GM21515 (cell line): ENCODE results near the gene ANTXRL.
"Not testable (repeated sequence)": the region's sequence is repeated elsewhere in the genome, so short reads cannot be mapped to it uniquely, and the experiment has no call there.

Source experiments
- ATAC-seq: cut with Tn5 transposase; IDR thresholded peaks from one replicate; pipeline ENCODE4 v1.9.1; 2021; ENCODE audit not compliant: unreplicated experiment

ANTXRL gene

DNA sequence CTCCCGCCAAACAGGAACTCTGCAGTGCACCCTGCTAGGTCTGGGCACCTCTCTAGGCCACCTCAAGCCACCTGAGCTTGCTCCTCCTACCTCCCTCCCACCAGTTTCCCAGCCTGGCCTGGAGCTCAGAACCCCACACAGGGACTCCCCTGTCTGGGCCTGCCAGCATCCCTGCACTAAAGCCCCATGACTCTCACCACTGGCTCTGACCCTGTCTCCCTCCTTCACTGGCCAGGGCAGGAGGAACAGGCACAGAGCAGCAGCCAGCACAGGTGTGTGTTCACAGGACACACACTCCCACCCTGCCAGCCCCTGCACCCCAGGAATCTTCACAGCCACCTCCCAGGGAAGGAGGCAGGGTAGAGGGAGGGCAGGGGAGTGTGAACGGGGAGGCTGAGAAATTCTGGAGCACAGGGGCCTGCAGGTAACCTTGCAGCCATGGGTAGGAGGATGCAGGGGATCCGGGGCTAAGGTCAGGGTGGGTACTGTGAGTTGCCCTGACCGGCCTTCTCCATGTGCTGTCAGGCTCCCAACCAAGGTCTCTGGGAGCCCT, 13.9 kb upstream of the ANTXRL start:
- ATAC-seq = no peak

DNA sequence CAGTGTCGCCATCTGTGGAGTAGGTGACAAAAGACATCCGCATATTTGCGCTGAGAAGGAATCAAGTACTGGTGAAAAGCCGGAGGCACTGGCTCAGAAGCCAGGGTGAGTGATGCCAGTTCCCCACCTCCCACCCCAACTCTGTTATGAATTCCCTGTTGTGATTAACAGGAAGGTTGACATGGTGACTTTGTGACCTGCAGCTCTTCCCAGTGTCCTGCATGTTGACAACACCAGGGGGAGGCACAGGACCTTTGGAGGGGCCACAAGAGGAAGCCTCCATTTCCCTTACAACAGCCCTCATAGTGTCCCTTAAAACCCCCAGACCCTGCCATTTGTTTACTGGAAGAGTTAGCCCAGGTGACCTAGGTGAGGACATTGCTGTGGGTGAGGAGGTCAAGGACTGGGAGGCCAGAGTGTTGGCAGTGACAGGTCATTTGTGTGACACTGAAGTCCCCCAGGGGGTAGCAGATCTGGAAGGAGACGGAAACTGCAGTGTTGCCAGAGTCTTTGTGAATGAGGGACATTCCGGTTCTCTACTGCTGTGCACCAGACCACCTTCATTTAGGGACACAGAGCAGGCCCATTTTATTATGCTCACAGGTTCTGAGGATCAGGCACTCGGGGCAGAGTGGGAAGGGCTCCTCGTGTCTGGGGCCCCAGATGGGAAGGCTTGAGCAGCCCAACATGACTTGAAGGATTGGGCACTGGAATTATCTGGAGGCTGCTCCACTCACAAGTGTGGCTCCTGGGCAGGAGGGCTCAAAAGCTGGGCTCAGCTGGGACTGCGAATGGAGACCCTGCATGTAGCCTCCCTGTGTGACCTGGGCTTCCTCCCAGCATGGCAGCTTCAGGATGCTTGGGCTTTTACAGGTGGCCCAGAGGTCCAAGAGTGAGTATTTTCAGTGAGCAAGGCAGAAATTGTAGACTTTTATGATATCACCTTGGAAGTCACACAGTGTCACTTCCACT, 13.0 kb upstream of the ANTXRL start:
- ATAC-seq = no peak

DNA sequence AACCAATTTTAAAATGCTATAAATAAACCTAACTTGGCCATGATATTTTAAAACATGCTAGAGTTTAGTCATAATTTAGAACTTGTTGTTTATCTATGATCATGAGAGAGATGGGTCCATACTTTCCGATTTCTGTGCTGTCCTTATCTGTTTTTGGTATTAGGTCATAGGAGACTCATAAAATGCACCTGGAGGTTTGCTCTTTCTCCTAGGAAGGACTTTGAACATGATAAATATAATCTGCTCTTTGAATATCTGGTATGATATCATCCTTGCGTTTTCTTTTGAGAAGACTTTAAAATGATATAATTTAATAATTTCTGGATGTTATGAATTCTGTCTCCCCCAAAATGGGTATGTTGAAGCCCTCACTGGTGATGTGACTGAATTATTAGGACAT, 9.0 kb upstream of the ANTXRL start:
- ATAC-seq = no peak

DNA sequence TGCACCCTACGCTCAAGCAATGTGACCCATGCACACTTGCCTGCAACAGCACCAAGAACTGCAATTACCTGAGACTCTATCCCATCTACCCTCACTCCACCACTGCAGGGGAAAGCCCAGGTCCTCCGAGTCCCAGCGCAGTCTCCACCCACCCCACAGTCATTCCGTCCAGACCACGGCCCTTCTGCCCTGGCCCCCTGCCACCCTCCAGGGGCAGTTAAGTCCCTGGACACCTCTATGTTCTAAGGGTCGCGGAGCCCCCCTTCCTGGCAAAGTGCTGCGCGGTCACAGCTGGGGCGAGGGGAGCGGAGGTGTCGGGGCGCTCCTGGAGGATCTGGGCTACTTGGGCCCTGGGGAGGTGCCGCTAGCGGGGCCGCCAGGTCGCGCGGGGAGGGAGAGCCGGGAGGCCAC, 4.4 kb upstream of the ANTXRL start:
- not testable (repeated sequence) for ATAC-seq

DNA sequence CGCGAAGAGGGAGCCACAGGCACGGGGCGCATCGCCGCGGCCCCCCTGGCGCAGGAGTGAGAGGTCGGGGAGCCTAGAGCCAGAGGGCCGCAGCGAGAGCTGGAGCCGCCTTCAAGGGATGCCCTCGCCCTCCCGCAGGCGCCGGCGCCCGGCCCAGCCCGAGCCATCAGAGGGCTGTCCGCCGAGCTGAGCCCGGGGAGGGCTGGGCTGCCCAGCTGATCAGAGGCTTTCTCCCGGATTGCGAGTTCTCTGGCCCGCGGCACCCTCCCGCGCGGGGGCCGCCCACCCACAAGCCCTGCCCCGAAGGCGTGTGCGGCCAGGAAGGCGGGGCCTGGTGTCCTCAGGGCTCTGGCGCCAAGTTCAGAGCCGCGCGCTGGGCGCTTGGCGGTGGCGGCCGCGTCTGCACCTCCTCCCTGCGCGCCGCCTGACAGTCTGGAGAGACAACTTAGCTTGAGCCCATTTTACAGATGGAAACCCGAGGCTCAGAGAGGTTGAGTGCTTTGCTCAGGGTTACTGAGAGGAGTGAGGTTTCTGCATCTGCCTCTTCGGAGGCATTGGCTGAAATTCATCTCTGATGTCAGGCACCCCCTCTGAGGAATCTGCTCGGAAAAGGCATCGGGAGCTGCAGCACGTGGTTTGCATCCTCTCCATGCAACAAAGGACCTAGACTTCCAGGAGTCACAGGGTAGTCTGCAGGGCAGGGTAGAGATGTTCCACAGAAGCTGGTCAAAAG, 3.8 kb upstream of the ANTXRL start:
- ATAC-seq = no peak

DNA sequence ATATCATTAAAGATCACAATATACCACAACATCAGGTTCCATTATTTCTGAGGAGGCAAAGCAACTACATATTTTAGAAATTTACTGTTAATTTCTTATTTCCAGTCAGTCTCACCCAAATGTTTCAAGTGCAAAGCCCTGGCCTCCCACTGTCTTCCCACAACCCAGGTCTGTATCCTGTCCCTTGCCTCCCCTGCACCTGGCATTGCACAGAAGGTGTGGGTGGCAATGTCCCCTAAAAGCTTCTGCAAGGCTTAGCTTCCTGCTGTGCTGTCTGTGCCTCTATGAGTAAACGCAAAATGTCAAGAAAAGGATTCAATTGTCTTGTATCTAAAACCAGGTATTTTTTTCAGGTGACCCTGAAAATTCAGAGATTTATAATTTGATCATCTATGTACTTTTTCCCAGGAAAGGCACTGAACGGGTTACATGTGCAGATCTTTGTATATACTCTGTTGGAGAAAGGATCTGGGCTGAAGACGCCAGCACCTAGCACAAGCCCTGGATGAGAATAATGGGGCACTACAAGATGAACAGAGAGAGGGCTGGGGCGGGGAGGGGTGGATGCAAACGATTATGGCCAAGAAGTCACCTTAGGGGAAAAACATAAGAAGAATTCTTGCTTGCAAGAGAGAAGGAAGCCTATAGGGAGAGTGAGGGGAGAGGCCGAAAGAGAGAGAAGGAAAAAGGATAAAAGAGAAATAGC, 3.1 kb upstream of the ANTXRL start:
- no peak for ATAC-seq

DNA sequence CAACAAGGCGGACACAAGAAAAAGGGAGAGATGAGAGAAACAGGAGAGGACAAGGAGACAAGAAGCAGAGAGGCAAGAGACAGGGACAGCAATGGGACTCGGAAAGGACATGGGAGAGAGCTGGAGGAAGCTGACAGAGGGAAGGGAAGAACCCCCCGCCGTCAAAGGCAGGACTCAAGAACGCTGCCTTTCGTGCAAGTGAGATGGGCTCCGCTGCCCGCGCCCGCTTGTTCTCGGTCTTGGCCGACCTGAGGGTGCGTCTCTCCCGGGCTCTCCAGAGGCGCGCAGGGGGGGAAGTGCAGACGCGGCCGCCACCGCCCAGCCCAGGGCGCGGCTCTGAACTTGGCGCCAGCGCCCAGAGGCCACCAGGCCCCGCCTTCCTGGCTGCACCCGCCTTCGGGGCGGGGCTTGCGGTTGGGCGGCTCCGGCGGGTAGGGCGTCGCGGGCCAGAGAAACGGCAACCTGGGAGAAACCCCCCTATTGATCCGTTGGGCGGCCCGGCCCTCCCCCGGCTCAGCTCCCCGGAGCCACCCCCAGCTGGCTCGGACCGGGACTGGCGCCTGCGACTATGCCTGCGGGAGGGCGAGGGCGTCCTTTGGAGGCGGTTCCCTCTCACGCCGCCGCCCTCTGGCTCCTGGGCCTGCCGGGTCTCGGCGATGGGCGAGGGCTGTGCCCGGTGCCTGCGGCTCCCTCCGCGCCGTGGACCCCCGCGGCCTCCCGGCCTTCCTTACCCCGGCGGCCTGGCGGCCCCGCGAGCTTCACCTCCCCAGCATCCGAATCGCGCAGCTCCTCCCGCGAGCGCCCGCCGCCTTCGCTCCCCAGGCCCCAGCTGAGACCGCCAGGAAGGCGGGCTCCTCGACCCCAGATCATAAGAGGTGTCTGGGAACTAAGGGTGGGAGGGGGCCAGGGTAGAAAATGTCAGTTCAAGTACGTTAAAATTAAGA, 2.2 kb upstream of the ANTXRL start:
- ATAC-seq = peak; percentile 89

DNA sequence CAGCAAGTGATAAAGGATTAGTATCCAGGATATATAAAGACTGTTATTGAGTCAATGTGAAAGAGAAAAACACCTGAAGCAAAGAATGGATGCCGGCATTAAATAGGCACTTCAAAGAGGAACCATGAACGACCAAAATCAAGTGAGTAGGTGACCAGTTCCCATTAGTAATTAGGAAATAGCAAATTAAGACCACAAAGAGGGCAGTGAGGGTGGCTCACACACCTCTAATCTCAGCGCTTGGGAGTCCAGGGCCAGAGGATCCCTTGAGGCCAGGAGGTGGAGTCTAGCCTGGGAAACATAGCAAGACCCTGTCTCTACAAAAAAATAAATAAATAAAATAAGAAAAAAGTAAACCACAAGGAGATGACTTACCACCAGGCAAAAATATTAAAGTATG, 1.5 kb upstream of the ANTXRL start:
- no peak for ATAC-seq

DNA sequence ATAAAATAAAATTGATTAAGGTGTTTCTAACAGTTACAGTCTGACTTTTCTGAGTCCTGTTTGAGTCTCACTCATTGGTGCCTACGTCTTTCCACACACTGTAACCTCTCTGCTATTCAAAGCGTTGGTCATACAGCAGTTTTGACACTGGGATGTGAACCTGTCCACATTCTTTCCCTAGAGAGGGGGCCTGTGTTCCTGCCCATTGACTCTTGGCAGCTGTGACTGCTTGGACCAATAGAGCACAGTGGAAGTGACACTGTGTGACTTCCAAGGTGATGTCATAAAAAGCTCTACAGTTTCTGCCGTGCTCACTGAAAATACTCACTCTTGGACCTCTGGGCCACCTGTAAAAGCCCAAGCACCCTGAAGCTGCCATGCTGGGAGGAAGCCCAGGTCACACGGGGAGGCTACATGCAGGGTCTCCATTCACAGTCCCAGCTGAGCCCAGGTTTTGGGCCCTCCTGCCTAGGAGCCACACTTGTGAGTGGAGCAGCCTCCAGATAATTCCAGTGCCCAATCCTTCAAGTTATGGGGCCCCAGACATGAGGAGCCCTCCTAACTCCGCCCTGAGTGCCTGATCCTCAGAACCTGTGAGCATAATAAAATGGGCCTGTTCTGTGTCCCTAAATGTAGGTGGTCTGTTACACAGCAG, 704 bp upstream of the ANTXRL start:
- ATAC-seq = no peak

DNA sequence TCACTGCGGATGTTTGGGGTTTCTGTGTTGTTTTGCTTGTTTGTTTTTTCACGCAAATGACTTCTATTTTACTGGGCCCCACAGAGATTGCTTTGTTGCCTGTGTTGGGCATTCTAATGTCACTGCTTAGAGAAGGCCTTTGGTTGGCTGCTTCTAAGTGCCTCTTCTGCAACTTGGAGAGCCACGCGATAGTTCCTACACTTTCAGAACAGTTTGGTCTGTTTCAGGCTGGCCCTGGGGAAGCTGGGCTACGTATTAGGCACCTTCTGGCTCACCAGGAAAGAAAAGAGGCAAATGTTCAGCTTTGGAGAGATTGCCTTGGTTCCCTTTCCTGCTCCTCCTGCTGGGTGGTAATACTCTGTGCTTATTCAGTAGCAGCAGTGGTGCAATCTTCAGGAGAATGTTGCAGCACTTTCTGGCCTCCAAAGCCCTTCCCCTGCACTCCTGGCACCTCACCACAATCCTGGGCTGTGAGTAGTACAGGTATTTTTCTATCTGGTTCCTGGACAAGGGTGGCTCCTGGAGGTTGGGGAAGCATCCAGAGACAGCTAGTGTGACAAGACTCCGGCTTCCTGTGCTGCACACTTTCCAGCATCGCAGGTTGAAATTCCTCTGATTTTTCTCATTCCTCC, 1.2 kb downstream of the ANTXRL start:
- no peak for ATAC-seq

DNA sequence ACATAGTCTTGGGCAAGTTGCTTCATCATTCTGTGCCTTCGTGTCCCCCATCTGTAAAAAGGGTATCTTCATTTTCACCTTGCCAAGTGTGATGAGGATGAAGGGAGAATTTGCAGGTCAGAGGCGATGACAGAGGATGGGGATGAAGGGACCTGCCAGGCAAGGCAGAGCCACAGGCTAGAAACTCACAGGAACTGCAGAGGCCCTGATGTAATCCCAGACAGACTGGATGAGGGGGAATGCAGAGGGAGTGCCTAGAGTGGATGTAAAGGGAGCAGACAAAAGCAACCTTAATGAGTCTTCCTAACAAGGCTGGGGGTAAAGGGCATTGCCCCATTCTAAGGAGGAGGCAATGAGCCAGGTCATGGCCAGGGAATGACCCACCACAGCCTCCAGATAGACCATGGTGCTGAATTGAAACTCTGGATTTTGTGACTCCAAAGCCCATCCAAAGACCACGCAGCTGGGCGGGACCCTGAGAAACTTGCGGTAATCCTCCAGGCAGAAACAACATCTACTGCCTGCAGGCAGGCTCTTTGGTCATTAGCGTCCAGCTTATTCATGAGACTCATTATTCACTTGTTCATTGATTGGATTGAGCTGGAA, 1.9 kb downstream of the ANTXRL start:
- no peak for ATAC-seq

DNA sequence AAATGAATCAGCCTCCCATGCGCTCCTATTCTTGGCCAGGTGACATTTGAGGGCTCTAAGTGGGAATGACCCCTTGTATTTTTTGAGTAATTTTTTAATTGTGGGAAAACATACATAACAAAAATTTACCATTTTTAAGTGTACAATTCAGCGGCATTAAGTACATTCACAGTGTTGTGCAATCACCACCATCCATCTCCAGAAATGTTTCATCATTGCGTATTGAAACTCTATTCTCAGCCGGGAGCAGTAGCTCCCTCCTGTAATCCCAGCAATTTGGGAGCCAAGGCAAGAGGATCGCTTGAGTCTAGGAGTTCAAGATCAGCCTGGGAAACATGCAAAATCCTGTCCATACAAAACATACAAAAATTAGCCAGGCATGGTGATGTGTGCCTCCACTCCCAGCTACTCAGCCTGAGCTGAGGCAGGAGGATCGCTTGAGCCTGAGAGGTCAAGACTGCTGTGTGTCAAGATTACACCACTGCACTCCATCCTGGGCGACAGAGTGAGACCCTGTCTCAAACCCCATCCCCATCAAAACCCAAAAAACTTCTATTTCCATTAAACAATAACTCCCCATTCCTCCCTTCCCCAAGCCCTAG, 2.5 kb downstream of the ANTXRL start:
- ATAC-seq = no peak

DNA sequence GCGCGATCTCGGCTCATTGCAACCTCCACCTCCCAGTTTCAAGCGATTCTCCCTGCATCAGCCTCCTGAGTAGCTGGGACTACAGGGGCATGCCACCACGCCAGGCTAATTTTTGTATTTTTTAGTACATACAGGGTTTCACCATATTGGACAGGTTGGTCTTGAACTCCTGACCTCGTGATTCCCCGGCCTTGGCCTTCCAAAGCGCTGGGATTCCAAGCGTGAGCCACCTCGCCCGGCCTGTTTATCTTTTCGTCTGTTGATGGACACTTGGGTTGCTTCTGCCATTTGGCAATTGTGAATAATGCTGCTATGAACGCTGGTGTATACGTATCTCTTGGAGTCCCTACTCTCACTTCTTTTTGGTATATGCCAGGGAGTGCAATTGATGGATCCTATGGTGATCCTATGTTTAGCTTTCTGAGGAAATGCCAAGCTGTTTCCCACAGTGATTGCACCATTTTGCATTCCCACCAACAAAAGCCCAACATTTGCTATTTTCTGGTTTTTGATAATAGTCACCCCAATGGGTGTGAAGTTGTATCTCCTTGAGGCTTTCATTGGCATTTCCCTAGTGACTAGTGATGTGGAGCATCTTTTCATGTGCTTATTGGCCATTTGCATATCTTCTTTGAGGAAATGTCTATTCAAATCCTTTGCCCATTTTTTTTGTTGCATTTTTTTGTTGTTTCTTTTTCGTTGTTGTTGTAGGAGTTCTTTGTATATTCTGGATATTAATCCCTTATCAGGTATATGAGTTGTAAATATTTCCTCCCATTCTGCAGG, 3.5 kb downstream of the ANTXRL start:
- no peak for ATAC-seq

DNA sequence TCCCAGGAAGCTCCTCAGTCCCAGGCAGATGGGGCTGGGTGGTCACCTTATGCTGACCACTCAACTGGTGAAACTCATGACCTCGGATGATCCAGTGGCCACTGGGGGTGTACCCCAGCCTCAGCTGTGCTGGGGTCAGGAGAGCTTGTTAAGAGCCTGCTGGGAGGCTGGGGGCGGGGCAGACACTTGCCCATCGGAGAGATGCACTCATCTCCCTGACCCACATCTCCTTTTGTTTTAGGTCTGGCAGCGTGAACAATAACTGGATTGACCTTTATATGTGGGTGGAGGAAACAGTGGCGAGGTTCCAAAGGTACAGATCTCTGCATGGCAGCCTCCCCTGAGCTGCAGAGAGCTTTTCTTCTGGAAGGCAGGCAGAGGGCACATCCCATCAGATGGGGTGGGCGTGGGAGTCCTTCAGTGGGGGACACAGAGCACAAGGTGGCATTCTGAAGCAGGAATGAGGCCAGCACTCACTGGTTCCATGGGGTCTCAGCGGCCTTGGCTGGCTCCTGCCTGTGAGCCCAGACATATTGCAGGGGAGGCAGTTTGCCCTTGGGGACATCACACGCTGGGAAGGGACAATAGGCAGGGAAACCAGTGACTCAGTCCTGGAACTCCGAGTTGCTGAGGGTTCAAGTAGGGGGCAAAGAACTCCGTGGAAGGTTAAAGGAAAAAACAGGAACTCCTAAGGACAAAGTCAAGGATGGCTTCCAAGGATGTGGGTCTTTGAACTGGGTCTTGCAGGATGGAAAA, 5.2 kb downstream of the ANTXRL start:
- ATAC-seq = no peak

DNA sequence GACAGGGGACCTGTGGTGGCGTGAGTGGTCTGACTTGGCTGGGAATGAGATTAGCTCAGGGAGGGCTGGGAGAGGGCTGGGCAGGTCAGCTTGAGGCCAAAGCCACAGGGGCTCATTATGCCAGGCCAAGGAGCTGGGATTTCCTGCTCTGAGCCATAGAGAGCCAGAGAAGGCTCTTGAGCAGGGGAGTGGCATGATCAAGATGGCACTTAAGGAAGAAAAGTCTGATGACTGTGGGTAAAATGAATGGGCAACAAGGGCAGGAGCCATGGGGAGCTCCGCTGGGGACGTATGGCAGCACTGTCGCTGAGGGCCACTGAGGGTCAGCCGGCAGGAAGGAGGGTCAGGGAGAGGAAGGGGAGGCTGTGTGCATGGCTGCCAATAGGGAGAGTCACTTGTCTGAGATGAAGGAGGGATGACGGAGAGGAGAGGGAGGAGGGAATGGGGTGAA, 5.8 kb downstream of the ANTXRL start:
- no peak for ATAC-seq

DNA sequence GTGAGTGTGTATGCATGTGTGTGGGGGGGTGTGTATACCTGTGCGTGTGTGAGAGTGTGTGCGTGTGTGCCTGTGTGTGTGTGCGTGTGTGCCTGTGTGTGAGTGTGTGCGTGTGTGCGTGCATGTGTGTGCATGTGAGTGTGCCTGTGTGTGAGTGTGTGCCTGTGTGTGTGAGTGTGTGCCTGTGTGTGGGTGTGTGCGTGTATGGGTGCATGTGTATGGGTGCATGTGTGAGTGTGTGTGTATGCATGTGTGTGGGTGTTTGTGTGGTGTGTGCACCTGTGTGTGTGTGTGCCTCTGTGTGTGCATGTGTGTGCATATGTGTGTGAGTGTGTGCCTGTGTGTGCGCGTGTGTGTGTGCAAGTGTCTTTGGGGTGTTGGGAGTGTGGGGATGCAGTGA, 6.4 kb downstream of the ANTXRL start:
- ATAC-seq = no peak
